GM18520 (cell line): ENCODE measurements around the gene CWC27.
"Not testable (repeated sequence)": the region's sequence is repeated elsewhere in the genome, so short reads cannot be mapped to it uniquely, and the experiment has no call there.

Experiments used
- ATAC-seq: cut with Tn5 transposase; IDR thresholded peaks from one replicate; pipeline ENCODE4 v1.9.1; 2021; ENCODE audit not compliant: unreplicated experiment

CWC27 gene

DNA sequence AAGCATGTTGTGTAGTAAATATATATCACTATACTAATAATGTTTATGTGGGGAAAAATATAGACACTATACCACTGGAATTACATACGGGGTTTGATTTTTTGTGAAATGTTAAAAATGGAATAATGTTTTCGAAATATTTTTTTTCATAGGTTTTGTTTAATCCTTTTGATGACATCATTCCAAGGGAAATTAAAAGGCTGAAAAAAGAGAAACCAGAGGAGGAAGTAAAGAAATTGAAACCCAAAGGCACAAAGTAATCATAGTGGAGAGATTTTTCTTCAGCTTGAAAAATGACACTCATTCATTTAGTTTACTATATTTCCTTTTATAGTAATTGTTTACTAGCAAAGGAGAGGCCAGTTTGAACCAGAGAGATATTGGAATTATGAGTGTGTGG is 17.6 kb downstream of the CWC27 start:
- no peak for ATAC-seq

GRCh38 chr5:64788156-64788555 is 19.4 kb downstream of the CWC27 start:
- no peak for ATAC-seq

DNA sequence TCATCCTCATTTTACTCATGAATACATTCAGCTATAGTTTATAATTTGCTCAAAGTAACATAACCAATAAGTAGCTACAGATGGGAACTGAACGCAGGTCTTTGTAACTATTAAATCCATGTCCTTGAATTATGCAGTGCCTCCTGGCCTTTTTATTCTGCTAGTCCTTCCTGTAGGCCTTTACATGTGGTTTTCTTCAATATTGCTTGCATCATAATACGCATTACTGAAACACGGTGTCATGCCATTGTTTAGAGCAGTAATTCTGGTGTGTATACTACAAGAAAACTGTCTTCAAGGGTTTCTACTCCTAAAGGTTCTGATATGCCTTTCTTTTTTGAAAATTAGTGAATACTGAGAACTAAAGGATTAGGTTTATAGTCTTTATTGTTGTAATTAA is 20.7 kb downstream of the CWC27 start:
- ATAC-seq, result no peak

- ATAC-seq, result no peak
Measured at GRCh38 chr5:64790210-64790609, 21.5 kb downstream of the CWC27 start.

DNA sequence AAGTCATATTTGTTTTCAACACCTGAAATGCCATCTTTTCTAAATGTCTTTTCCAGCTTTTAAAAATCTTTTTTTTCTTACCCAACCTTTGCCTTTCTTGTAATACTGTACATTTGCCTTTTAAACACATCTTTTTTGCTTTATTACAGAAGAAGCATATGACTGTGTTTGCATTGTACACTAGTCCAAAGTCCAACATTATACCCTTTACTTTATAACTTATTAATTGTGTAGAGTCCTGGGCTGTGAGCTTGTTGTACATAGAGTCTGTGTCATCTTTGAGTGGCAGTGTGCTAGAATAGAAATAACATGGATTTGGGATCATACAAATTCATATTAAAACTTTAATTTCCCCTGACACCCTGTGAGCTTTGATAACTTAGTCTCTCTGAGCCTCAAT is 23.7 kb downstream of the CWC27 start:
- ATAC-seq, result no peak

- ATAC-seq, result no peak
Measured at GRCh38 chr5:64794053-64794770, 25.5 kb downstream of the CWC27 start.

DNA sequence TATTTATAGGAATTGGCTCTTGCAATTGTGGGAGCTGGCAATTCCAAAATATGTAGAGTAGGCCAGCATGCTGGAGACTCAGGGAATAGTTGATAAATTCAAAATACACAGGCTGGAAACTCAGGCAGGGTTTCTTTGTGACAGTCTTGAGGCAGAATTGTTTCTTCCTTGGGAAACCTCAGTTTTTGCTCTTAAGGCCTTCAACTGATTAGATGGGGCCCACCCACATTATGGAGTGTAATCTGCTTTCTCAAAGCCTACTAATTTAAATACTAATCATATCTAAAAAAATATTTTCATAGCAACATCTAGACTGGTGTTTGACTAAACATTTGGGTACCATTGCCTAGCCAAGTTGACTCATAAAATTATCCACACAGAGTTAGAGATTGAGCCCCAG is 27.6 kb downstream of the CWC27 start:
- ATAC-seq, result no peak

- ATAC-seq, result no peak
Measured at GRCh38 chr5:64800926-64801325, 32.2 kb downstream of the CWC27 start.

DNA sequence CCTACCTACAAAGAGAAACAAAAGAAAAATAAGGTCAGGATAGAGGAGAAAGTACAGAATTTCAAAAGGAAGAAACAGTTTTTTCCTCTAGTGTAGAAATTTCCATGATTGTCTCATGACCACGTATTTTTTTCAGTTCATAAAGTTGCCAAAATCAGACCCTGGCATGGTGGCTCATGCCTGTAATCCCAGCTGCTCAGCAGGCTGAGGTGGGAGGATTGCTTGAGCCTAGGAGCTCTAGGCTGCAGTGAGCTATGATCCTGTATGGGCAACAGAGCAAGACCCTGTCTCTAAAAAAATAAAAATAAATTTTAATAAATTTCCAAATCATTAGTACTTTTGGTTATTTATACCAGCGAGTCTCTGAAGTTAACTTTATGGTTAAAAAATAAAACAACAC is 37.8 kb downstream of the CWC27 start:
- no peak for ATAC-seq

GRCh38 chr5:64807520-64807919 is 38.8 kb downstream of the CWC27 start:
- ATAC-seq, result no peak

GRCh38 chr5:64811050-64811640 is 42.4 kb downstream of the CWC27 start:
- ATAC-seq, result peak; percentile 30

DNA sequence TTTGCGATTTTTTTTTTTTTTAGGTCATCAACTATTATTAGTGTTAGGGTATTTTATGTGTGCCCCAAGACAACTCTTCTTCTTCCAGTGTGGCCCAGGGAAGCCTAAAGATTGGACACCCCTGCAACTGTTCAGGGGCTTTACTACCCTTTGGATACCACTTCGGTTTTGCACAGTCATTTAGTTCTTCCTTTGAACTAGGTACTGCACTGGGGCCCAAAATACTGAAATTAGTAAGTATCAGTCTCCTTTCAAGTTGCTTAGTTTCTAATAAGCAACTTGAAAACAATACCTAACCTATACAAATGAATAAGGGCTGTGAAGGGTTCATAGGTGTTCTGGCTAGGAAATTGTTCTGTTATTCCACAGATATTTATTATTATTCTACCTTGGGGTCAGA is 45.3 kb downstream of the CWC27 start:
- ATAC-seq, result peak; percentile 92

DNA sequence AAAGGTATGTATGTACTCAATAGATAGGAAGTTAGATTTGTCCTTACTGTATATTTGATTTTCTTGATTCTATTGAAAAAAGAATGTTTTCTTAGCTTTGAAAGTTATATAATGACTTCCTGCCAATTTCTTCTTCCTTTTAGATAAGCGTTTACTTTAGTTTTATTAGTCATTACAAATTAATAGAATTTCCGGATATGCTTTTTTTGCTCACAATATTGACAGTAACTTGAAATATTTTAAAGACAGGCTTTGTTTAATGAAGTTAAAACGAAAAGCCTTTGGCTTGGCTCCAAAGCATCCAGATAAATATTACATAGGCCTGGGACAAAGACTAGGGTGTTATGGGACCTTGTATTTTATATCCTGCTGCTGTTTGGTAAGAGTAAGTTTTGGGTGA is 49.5 kb downstream of the CWC27 start:
- no peak for ATAC-seq

GRCh38 chr5:64819345-64819744 is 50.6 kb downstream of the CWC27 start:
- ATAC-seq, result not testable (repeated sequence)

- no peak for ATAC-seq
Measured at GRCh38 chr5:64822320-64822719, 53.6 kb downstream of the CWC27 start.

DNA sequence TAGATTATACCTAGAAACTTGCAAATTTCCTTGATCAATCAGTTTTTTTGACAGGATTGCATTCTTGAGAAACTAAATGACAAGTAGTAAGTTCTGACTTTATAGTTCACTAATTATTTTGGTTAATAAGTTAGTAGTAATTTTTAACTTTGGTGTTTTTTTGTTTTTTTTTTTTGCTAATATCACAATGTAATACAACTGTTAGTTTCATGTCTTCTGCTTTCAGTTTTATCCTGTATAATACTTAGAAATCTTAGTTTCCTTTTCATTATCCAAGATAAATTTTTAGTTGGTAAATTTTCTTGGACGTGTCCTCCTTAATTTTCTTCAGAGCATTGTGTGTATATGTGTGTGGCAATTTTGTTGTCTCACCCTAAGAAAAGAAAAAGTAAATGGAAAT is 57.8 kb downstream of the CWC27 start:
- no peak for ATAC-seq

DNA sequence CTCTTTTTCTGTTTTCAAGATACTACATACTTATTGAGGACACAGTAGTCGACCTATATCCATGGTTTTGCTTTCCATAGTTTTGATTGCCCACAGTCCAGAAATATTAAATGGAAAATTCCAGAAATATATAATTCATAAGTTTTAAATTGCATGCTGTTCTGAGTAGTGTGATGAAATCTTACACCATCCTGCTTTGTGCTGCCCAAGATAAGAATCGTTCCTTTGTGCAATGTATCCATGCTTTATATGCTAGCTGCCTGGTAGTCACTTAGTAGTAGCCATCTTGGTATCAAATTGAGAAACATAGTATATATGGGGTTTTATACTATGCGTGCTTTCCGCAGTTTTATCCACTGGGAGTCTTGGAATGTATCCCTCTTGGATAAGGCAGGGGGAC is 59.0 kb downstream of the CWC27 start:
- ATAC-seq, result no peak

GRCh38 chr5:64830650-64831049 is 61.9 kb downstream of the CWC27 start:
- ATAC-seq, result not testable (repeated sequence)

DNA sequence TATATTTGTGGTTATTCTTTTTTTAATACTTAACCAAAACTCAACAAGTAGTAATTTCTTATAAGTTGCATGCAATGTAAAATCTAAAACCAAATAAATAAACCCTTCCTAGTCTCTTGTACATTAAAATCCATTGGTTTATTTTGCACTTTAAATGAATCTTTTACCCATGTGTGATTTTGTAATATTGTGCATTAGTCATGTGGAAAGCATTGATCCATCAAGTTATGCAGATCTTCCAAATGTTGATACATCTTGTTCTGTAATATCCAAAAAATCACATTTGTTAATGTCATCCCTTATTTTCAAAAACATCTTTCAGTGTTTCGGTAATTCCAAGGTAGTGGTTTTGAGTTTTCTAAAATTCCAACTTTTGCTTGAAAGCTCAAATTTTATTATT is 63.3 kb downstream of the CWC27 start:
- no peak for ATAC-seq

- no peak for ATAC-seq
Measured at GRCh38 chr5:64834037-64834436, 65.3 kb downstream of the CWC27 start.

DNA sequence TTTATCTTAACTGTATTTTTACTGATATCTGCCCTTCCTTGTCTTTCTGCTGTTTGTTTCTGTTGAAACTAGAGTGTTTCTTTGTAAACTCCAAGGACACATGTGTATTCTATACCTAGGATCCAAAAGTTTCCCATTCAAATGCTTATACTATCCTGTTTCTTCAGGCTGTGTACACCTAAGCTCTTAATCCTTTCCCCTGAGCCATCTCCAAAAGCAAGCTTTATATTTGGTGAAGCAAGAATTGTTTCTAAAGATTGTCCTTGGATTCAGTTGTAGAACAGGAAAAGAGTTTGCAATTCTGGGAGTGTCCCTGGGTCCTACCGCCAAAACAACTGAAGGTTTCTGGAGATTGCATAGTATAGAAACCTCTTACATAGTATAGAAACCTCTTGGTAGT is 65.9 kb downstream of the CWC27 start:
- no peak for ATAC-seq

- ATAC-seq, result no peak
Measured at GRCh38 chr5:64835266-64835665, 66.5 kb downstream of the CWC27 start.

DNA sequence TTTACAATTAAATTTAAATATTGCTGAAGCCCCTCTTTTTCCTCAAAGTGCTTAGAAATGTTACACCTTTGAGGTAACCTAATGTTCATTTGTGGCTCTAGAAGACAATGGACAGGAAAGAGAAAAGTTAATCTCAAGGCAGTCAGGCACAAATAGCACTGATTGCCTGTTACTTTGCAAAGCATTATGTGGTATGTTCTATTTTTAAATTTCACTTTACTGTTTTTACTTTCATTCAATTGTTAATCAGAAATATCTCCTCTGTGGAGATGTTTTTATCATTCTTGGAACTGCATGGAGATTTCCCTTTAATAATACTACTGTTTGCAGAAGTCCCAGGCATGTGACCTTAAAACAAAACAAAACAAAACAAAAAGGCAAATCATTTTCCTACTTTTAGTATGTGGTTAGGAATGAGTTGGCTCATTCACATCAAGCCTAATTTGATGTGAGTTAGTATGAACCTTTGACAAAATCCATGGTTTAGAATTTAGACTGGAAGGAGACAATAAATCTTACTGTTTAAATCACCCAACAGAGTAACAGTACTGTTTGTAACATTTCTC is 67.5 kb downstream of the CWC27 start:
- ATAC-seq, result no peak
